Activated T-cell treated with anti-CD3 and anti-CD28 coated beads, Interleukin-2, amount 50 U/mL, for 48 hours (primary cell): ENCODE measurements around the gene NBEAL2.

Source experiments
- DNase-seq, 2 experiments: peaks; one replicate each; pipeline ENCODE4 v3.0.0-alpha.2; 2020

The NBEAL2 gene

DNA sequence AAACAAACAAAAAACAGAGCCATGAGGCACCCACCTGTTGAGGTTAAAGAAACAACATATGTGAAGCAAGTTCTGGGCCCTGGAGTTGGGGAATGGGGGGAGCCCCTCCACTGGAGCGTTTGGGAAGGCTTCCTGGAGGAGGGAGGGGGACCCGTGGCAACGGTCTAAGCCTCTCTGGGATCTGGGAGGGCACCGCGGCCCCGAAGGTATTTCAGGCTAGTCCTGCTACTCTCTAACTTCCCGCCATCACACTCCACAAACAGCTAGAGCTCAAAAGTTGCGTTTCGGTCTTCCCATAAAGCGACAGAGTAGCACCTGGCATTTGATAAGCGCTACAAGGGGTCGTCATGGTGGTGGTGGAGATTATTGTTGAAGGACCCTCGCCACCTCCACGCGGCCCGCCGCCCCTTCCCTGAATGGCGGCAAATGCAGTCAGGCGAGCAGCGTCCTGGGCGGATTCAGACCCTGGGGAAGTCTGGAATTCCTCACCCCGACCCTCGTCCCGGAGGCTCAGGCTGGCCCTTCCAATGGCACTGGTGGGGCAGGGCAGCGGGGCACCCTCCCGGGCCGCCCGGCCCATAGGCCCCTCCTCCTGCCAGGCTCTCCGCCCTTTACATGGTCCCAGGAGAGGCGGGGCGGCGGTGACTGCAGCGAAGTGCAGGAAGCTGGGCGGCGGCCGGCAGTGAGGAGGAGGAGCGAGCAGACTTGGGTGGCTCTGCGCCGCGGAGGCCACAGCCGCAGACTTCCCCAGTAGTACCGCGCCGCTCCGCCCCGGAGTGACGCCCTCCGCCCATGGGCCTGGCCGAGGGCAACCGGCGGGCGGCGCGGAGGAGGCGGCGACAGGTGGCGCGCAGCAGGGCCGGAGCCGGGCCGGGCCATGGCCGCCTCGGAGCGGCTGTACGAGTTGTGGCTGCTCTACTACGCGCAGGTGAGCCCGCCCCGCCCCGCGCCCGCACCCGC, at the start of gene NBEAL2:
TSS of gene NBEAL2 (plus strand) at position 682 of the 960 bp plus-strand sequence. CDS start at position 878, 196 bp downstream.
- DNase-seq = peak; percentile 96 to 97

DNA sequence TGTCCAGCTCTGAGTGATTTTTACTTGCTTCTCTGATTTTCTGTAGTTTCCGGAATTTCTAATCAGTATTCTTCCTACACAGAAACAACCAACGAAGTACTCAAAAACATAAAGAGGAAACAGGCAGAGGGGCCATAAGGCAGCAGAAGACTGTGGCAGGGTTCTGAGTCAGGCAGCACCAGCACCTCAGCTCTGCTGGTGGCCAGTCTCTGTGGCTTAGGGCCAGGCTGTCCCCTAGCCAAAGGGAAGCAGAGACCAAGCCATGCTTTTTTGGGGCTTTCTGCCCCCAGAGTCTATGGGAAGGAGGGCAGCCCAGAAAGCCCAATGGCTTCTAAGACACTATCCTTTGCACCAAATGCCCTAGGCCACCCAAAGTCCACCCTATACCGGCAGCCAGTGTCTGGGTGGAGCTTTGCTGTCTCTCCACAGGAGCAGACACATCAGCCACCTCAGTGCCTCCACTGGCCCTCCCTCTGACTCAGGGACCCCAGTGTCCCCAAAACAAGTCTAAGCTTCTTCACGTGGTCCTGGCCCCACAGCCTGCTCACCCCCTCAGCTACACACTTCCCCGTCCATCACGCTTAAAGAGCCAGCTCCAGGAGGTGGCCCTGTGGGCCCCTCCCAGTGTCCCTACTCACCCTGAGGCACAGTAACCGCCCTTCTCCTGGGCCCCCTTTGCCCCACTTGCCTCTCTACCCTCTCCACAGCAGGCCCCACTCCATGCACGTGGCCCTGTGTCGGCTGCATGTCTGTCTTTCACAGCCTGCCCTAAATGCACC, 49.1 kb upstream of the NBEAL2 start:
- no peak for DNase-seq

DNA sequence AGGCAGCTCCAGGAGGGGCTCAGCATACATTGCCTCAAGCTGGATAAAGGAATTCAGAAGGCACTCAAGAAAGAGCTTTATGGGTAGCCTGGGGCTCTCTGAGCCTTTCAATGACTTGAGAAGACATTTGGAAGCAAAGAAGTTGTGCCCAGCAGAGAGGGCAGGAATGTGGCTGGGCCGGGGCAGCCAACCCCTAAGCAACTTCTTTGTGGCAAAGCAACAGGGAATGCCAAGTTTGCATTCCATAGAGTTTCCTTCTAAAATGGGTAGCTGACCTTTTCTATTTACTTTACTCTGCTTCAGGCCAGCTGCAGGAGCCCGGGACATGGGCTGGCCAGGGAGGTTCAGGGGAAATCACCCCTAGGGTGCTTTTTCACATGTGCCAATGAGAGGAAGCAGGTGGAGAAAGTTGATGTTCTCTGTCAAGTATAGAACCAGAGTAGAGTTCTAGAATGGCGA, 48.5 kb upstream of the NBEAL2 start:
- DNase-seq = no peak

DNA sequence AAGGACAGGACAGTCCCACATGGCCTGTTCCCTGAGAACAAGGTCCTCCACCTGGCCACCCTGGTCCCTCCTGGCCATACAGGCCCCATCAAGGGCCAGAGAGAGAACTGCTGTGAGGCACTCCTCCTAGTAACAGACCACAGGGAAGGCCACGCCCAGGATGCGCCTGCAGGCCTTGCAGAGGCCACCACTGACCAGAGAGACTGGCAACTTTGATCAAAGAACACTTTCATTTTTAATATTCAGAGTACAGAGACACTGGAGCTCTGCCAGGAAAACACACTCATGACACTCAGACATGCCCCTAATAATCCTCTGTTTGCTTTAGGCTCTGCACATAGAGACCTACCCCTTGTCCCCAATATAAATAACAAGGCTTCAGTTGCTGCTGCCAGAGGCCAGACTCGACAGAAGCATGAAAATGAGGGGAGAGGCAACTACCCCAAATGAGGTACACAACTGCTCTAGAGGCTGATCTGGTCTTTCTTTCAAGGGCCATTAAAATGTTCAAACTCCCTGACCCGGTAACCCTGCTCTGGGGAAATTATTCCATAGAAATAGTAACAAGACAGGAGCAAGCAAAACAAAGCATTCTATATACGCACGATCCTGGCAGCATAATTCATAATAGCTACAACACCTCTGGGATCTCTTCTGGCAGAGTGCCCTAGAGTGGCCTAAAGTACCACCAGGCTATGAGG, 47.7 kb upstream of the NBEAL2 start:
- DNase-seq = no peak

- DNase-seq = no peak
Observed at GRCh38 chr3:46932455-46933225, 46.8 kb upstream of the NBEAL2 start.

DNA sequence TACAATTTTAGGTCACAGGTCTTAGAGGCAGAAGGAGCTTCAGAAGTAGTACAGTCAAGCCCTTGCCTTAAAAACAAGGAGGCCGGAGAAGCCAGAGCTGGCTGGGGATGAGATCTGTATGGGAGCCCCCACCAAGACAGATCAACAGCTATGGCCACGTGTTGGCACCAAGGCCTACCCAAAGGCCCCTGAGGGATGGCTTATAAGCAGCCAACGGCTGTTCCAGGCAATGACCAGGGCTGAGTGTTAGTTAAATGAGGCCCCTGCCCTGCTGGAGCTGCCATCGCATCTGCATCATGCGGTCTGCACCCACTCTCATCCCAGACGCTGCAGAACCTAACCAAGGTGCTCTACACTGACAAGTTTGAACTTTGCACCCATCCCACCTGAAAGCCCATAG, 46.2 kb upstream of the NBEAL2 start:
- DNase-seq = no peak

- no peak for DNase-seq
Observed at GRCh38 chr3:46934072-46934471, 45.4 kb upstream of the NBEAL2 start.

DNA sequence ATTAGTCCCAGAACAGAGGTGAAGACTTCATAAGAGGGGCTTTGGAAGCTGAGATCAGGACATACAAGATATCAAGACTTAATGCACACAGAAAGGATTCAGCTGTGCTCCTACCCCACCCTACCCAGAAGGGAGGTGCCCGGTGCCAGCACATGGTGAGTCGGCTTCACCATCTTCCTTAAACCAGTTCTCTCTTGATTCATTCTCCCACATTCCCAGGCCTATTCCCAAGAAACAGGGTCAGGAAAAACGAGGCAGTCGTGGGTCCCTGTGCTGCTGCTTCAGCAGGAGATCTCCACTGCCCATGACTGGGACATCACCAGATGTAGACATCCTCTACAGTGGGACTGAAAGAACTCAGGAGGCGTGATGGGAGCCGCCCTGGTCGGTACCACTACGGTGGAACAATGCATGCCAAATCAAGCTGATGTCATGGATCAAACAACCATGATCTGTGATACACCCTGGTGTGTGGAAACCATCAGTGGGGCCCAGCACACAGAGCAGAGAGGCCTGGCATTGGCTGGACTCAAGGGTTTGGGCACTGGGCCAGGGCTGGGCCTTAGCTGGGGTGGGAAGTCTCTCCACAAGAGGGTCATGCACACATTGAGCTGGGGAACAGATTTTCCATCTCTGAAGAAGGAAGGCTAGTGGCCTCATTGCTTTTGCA, 44.8 kb upstream of the NBEAL2 start:
- DNase-seq = no peak

GRCh38 chr3:46935168-46935858, 44.2 kb upstream of the NBEAL2 start:
- DNase-seq = no peak

GRCh38 chr3:46935989-46936558, 43.4 kb upstream of the NBEAL2 start:
- DNase-seq = no peak

DNA sequence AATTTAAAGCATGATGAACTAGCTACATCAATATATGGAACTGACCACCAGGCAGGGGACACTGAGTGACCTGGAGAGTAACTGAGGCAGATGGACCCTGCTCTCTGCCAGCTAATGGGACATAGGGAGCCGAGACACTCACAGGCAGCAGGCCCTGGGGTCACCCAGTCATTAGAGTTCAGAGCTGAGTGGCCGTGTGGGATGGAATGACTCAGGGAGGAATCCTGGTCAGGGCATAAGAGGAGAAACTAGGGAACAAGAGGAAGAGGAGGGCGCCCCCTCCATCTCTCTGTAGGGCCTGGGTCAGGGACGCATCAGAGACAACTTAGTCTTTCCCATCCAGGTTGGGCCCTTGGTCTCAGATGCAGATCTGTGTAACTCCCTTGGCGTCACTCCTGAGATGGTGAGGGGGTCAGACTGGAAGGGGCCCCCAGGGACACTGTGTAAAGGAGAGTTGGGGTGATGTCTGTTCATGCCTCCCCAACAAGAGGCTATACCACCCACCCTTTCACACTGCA, 42.7 kb upstream of the NBEAL2 start:
- no peak for DNase-seq

GRCh38 chr3:46938118-46938517, 41.3 kb upstream of the NBEAL2 start:
- DNase-seq = no peak

GRCh38 chr3:46939578-46940445, 39.7 kb upstream of the NBEAL2 start:
- DNase-seq = no peak

- no peak for DNase-seq
Observed at GRCh38 chr3:46942076-46942475, 37.4 kb upstream of the NBEAL2 start.

- DNase-seq = no peak
Observed at GRCh38 chr3:46942481-46943236, 36.8 kb upstream of the NBEAL2 start.

- no peak for DNase-seq
Observed at GRCh38 chr3:46943237-46944187, 36.0 kb upstream of the NBEAL2 start.

DNA sequence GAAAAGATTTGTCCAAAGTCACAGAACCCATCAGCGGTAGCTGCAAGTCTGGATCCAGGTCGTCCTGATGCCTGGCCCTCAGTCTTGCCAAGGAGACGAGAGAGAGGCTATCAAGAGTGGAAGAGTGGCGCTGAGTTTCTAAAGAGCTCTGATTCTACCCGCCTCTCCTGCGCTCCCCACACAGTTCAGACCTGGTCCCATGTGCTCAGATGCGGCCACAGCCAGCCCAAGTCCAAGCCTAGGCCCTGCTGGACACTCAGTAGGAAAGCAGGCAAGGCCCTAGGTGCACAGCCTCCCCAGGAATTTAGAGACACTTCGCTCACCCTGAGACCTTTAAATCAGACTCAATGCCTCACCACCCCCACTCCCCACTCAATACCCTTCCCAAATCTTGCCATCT, 35.3 kb upstream of the NBEAL2 start:
- DNase-seq = no peak
